WTC11 (cell line): ENCODE measurements around the gene PSMC3. TPM values are rescaled to one million over a fixed set of nuclear protein-coding genes. Genes with fewer than 3 reads are reported as not detected.

Source experiments
- ATAC-seq: fragments of 200-7000 bp; cut with Tn5 transposase; 2 replicates; pipeline ENCODE4 v1.10.0; 2021; ENCODE audit warnings: mild to moderate bottlenecking, moderate library complexity
- CTCF ChIA-PET: fragments of 300-600 bp; sonication (Branson Sonifier 250); formaldehyde crosslinking; loops from one replicate; lab custom pipeline; 2021; ENCODE audit warnings: antibody characterized with exemption; lab: Charles Lee
- POLR2A ChIA-PET: fragments of 350-600 bp; sonication (Branson Sonifier 250); formaldehyde crosslinking; loops from one replicate; lab custom pipeline; 2021; ENCODE audit warnings: antibody characterized with exemption; lab: Charles Lee
- DNase-seq: peaks from one replicate; pipeline ENCODE4 v3.0.0; 2021; ENCODE audit warnings: low spot score
- H3K27ac Mint-ChIP-seq: 2 replicates; pipeline ENCODE4 v1.8.0; 2021; ENCODE audit warnings: mixed read lengths
- H3K27me3 Mint-ChIP-seq: 2 replicates; pipeline ENCODE4 v1.8.0; 2021; ENCODE audit warnings: low read depth, mild to moderate bottlenecking, moderate library complexity, mixed read lengths
- H3K36me3 Mint-ChIP-seq: 2 replicates; pipeline ENCODE4 v1.8.0; 2021; ENCODE audit warnings: mixed read lengths
- H3K4me1 Mint-ChIP-seq: 2 replicates; pipeline ENCODE4 v1.8.0; 2022; ENCODE audit warnings: mixed read lengths
- H3K4me3 Mint-ChIP-seq: 2 replicates; pipeline ENCODE4 v1.8.0; 2021; ENCODE audit warnings: mild to moderate bottlenecking, moderate library complexity, mixed read lengths
- H3K9me3 Mint-ChIP-seq: 2 replicates; pipeline ENCODE4 v1.8.0; 2021; ENCODE audit warnings: mixed read lengths
- CBFB ChIP-seq: sonication (generic); formaldehyde crosslinking; IDR thresholded peaks from 2 replicates; pipeline ENCODE4 v1.8.1; 2022; ENCODE audit warnings: mild to moderate bottlenecking, low read depth, missing genetic modification reagents
- CTCF ChIP-seq: fragments of 200-600 bp; IDR thresholded peaks from 2 replicates; pipeline ENCODE4 v1.8.0; 2022; ENCODE audit warnings: antibody characterized with exemption
- E2F1 ChIP-seq: sonication (generic); formaldehyde crosslinking; IDR thresholded peaks from 2 replicates; pipeline ENCODE4 v1.8.0; 2022; ENCODE audit warnings: mild to moderate bottlenecking, missing genetic modification reagents
- EMX1 ChIP-seq: fragments of 250-450 bp; sonication (Bioruptor Pico); IDR thresholded peaks from 2 replicates; pipeline ENCODE4 v1.8.0; 2021; ENCODE audit warnings: mild to moderate bottlenecking
- FOXP1 ChIP-seq: sonication (generic); formaldehyde crosslinking; IDR thresholded peaks from 2 replicates; pipeline ENCODE4 v1.8.0; 2022; ENCODE audit warnings: missing genetic modification reagents, mild to moderate bottlenecking, moderate library complexity, borderline replicate concordance
- FOXP4 ChIP-seq: sonication (generic); formaldehyde crosslinking; IDR thresholded peaks from 2 replicates; pipeline ENCODE4 v1.8.0; 2022; ENCODE audit warnings: mild to moderate bottlenecking, missing genetic modification reagents
- IRF2 ChIP-seq: sonication (generic); formaldehyde crosslinking; IDR thresholded peaks from 2 replicates; pipeline ENCODE4 v1.8.0; 2022; ENCODE audit warnings: low read depth, missing genetic modification reagents, borderline replicate concordance
- JUN ChIP-seq: sonication (generic); formaldehyde crosslinking; IDR thresholded peaks from 2 replicates; pipeline ENCODE4 v1.8.0; 2023; ENCODE audit warnings: mild to moderate bottlenecking, missing genetic modification reagents
- MYBL2 ChIP-seq: sonication (generic); formaldehyde crosslinking; IDR thresholded peaks from 2 replicates; pipeline ENCODE4 v1.8.1; 2023; ENCODE audit warnings: mild to moderate bottlenecking, moderate library complexity, missing genetic modification reagents
- NFATC4 ChIP-seq: fragments of 250-450 bp; sonication (Bioruptor Pico); IDR thresholded peaks from 2 replicates; pipeline ENCODE4 v1.9.0; 2021; ENCODE audit warnings: mild to moderate bottlenecking
- NR2C2 ChIP-seq: sonication (generic); formaldehyde crosslinking; IDR thresholded peaks from 2 replicates; pipeline ENCODE4 v1.8.0; 2022; ENCODE audit warnings: mild to moderate bottlenecking, missing genetic modification reagents
- PRRX2 ChIP-seq: fragments of 250-450 bp; sonication (Bioruptor Pico); IDR thresholded peaks from 2 replicates; pipeline ENCODE4 v1.8.0; 2021; ENCODE audit warnings: mild to moderate bottlenecking
- SMAD4 ChIP-seq: sonication (generic); formaldehyde crosslinking; IDR thresholded peaks from 2 replicates; pipeline ENCODE4 v1.8.0; 2022; ENCODE audit warnings: mild to moderate bottlenecking, missing genetic modification reagents
- TCF7 ChIP-seq: sonication (generic); formaldehyde crosslinking; IDR thresholded peaks from 2 replicates; pipeline ENCODE4 v1.8.0; 2022; ENCODE audit warnings: mild to moderate bottlenecking, low read depth, missing genetic modification reagents, moderate library complexity
- TEAD1 ChIP-seq: sonication (generic); formaldehyde crosslinking; IDR thresholded peaks from 2 replicates; pipeline ENCODE4 v1.8.0; 2022; ENCODE audit warnings: mild to moderate bottlenecking, missing genetic modification reagents
- ZBTB21 ChIP-seq: sonication (generic); formaldehyde crosslinking; IDR thresholded peaks from 2 replicates; pipeline ENCODE4 v1.8.1; 2023; ENCODE audit warnings: mild to moderate bottlenecking, missing genetic modification reagents, borderline replicate concordance
- ZNF232 ChIP-seq: sonication (generic); formaldehyde crosslinking; IDR thresholded peaks from 2 replicates; pipeline ENCODE4 v1.8.0; 2022; ENCODE audit warnings: mild to moderate bottlenecking, missing genetic modification reagents
- ZNF317 ChIP-seq: sonication (generic); formaldehyde crosslinking; IDR thresholded peaks from 2 replicates; pipeline ENCODE4 v1.8.1; 2023; ENCODE audit warnings: low read depth, mild to moderate bottlenecking, moderate library complexity, missing genetic modification reagents, borderline replicate concordance
- ZNF396 ChIP-seq: fragments of 250-450 bp; sonication (Bioruptor Pico); IDR thresholded peaks from 2 replicates; pipeline ENCODE4 v1.8.0; 2021; ENCODE audit warnings: mild to moderate bottlenecking, moderate library complexity, borderline replicate concordance
- total RNA-seq: library from RNA; stranded (reverse); gene quantifications from 3 replicates; pipeline ENCODE4 v1.2.3, GENCODE V29; 2021
- TF ChIP-seq, protein P1 (sequence below): sonication (generic); formaldehyde crosslinking; conservative IDR thresholded peaks from 2 replicates; pipeline ENCODE4 v1.8.1; 2023; ENCODE audit warnings: mild to moderate bottlenecking, low read depth, missing genetic modification reagents, moderate library complexity
- TF ChIP-seq, protein P2 (sequence below): sonication (generic); formaldehyde crosslinking; IDR thresholded peaks from 2 replicates; pipeline ENCODE4 v1.8.0; 2023; ENCODE audit warnings: missing genetic modification reagents
- TF ChIP-seq, protein P3 (sequence below): sonication (generic); formaldehyde crosslinking; IDR thresholded peaks from 2 replicates; pipeline ENCODE4 v1.8.1; 2023; ENCODE audit warnings: mild to moderate bottlenecking, missing genetic modification reagents, moderate library complexity
- TF ChIP-seq, protein P4 (sequence below): sonication (generic); formaldehyde crosslinking; IDR thresholded peaks from 2 replicates; pipeline ENCODE4 v1.8.1; 2022; ENCODE audit warnings: low read depth, missing genetic modification reagents, borderline replicate concordance

Gene PSMC3
- total RNA-seq, 1 experiment from 2014 or later, result 162 TPM

GRCh38 chr11:47398551-47398950, 27.7 kb downstream of the PSMC3 start:
- Mint-ChIP-seq H3K4me1 (peaks cover 34% of the 10 kb centered on the region), H3K27ac (peak overlapping the region; percentile 60; the same call in 1 of the 2 replicates), H3K4me3 (peak overlapping the region; percentile 67; the same call in 1 of the 2 replicates), H3K36me3 (no peaks in the 10 kb centered on the region), H3K27me3 (no peaks in the 10 kb centered on the region), H3K9me3 (no peaks in the 10 kb centered on the region)
- ATAC-seq (no peak), DNase-seq (no peak)
- CTCF ChIA-PET, result interaction anchor here (0.5 to 3.3 kb wide), 6 partner anchors 9 to 171 kb away, joined by 3 to 20 read pairs (median 11); no protein-coding TSS in a partner anchor
- POLR2A ChIA-PET, result no interaction called here
- TF ChIP-seq ZNF232 (CRISPR knock-in tag) (no peak), SMAD4 (CRISPR knock-in tag) (no peak), ZNF317 (CRISPR knock-in tag) (no peak), IRF2 (CRISPR knock-in tag) (no peak)
- TF ChIP-seq, protein P1, sequence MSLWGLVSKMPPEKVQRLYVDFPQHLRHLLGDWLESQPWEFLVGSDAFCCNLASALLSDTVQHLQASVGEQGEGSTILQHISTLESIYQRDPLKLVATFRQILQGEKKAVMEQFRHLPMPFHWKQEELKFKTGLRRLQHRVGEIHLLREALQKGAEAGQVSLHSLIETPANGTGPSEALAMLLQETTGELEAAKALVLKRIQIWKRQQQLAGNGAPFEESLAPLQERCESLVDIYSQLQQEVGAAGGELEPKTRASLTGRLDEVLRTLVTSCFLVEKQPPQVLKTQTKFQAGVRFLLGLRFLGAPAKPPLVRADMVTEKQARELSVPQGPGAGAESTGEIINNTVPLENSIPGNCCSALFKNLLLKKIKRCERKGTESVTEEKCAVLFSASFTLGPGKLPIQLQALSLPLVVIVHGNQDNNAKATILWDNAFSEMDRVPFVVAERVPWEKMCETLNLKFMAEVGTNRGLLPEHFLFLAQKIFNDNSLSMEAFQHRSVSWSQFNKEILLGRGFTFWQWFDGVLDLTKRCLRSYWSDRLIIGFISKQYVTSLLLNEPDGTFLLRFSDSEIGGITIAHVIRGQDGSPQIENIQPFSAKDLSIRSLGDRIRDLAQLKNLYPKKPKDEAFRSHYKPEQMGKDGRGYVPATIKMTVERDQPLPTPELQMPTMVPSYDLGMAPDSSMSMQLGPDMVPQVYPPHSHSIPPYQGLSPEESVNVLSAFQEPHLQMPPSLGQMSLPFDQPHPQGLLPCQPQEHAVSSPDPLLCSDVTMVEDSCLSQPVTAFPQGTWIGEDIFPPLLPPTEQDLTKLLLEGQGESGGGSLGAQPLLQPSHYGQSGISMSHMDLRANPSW (CRISPR knock-in tag), result no peak

DNA sequence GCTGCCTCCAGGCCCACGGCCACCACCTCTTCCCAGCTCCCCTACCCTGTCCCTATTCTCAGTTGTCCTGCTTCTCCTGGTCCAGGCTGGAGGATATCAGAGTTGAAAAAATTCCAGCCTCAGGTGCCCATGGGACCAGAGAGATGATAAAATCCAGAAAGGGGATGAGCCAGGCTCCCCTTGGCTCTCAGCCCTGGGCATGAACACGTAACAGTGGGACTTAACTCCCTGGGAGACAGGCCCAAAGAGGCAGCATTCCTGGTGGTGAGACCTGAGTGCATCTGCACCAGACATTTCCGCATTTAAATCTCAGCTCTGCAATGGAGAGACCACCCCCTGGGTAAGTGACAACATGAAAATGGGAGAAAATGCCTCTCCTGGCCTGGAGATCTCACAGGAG, 28.2 kb downstream of the PSMC3 start:
- H3K9me3 Mint-ChIP-seq, result no peaks in the 10 kb centered on the region
- no peaks in the 10 kb centered on the region for H3K27me3 Mint-ChIP-seq
- H3K4me3 Mint-ChIP-seq, result no peak overlapping the region
- ChIA-PET POLR2A (no interaction called here), CTCF (interaction anchor here (0.5 to 3.3 kb wide), 4 partner anchors 9 to 43 kb away, joined by 3 to 20 read pairs (median 11); no protein-coding TSS in a partner anchor)
- TF ChIP-seq CTCF, result no peak
- no peak for TF ChIP-seq IRF2 (CRISPR knock-in tag)
- TF ChIP-seq, protein P2, sequence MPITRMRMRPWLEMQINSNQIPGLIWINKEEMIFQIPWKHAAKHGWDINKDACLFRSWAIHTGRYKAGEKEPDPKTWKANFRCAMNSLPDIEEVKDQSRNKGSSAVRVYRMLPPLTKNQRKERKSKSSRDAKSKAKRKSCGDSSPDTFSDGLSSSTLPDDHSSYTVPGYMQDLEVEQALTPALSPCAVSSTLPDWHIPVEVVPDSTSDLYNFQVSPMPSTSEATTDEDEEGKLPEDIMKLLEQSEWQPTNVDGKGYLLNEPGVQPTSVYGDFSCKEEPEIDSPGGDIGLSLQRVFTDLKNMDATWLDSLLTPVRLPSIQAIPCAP (CRISPR knock-in tag), result no peak
- no peak for TF ChIP-seq EMX1 (CRISPR knock-in tag)
- TF ChIP-seq NFATC4 (CRISPR knock-in tag), result no peak
- TF ChIP-seq, protein P3, sequence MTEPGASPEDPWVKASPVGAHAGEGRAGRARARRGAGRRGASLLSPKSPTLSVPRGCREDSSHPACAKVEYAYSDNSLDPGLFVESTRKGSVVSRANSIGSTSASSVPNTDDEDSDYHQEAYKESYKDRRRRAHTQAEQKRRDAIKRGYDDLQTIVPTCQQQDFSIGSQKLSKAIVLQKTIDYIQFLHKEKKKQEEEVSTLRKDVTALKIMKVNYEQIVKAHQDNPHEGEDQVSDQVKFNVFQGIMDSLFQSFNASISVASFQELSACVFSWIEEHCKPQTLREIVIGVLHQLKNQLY, result no peak
- TF ChIP-seq NR2C2 (CRISPR knock-in tag), result no peak
- TF ChIP-seq SMAD4 (CRISPR knock-in tag), result no peak
- TF ChIP-seq ZNF396 (CRISPR knock-in tag), result no peak
- no peak for TF ChIP-seq FOXP1 (CRISPR knock-in tag)
- TF ChIP-seq TCF7, result no peak
- TF ChIP-seq CBFB (CRISPR knock-in tag), result no peak
- TF ChIP-seq TEAD1 (CRISPR knock-in tag), result no peak
- TF ChIP-seq, all 79 proteins: peak for 0
- no peak for DNase-seq
- Mint-ChIP-seq H3K27ac (peak overlapping the region; percentile 60; the same call in 1 of the 2 replicates), H3K4me1 (peaks cover 34% of the 10 kb centered on the region), H3K36me3 (no peaks in the 10 kb centered on the region)
- no peak for ATAC-seq

GRCh38 chr11:47396049-47396320, 30.3 kb downstream of the PSMC3 start:
- Mint-ChIP-seq H3K4me1 (peaks cover 25% of the 10 kb centered on the region), H3K9me3 (no peaks in the 10 kb centered on the region), H3K4me3 (no peak overlapping the region), H3K36me3 (no peaks in the 10 kb centered on the region), H3K27me3 (no peaks in the 10 kb centered on the region), H3K27ac (no peak overlapping the region)
- CTCF ChIA-PET, result no interaction called here
- no peak for ATAC-seq
- DNase-seq, result no peak
- POLR2A ChIA-PET, result interaction anchor here (0.6 kb wide), 1 partner anchor 136 kb away, joined by 3 read pairs; no protein-coding TSS in a partner anchor
- TF ChIP-seq ZBTB21 (CRISPR knock-in tag) (no peak), MYBL2 (CRISPR knock-in tag) (no peak), FOXP4 (no peak), PRRX2 (CRISPR knock-in tag) (no peak), NFATC4 (CRISPR knock-in tag) (no peak), E2F1 (CRISPR knock-in tag) (no peak), JUN (CRISPR knock-in tag) (no peak), NR2C2 (CRISPR knock-in tag) (no peak)
- TF ChIP-seq, protein P4, sequence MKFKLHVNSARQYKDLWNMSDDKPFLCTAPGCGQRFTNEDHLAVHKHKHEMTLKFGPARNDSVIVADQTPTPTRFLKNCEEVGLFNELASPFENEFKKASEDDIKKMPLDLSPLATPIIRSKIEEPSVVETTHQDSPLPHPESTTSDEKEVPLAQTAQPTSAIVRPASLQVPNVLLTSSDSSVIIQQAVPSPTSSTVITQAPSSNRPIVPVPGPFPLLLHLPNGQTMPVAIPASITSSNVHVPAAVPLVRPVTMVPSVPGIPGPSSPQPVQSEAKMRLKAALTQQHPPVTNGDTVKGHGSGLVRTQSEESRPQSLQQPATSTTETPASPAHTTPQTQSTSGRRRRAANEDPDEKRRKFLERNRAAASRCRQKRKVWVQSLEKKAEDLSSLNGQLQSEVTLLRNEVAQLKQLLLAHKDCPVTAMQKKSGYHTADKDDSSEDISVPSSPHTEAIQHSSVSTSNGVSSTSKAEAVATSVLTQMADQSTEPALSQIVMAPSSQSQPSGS, result no peak
